Fibroblast of gingiva (primary cell): ENCODE data around the gene LYZL6.
A peak's percentile ranks its signal among the peaks of the same experiment; 100 is the strongest.

ENCODE experiments used
- DNase-seq: peaks from one replicate; pipeline ENCODE4 v3.0.0-alpha.2; 2011; ENCODE audit warnings: low read depth

The LYZL6 gene

GRCh38 chr17:35943537-35943936 lies at the start of gene LYZL6:
LYZL6 (minus strand) TSS chr17:35943713; CDS start chr17:35939356, 4,357 bp downstream.
- no peak for DNase-seq

- no peak for DNase-seq
Measured at GRCh38 chr17:35991075-35991474, 47.6 kb upstream of the LYZL6 start.

- DNase-seq: no peak
Measured at GRCh38 chr17:35988164-35988563, 44.7 kb upstream of the LYZL6 start.

- DNase-seq: no peak
Measured at GRCh38 chr17:35986643-35987042, 43.1 kb upstream of the LYZL6 start, which contains the start of gene CCL14. CCL14 (minus strand) TSS chr17:35986729; CDS start chr17:35986649, 80 bp downstream.

GRCh38 chr17:35984140-35984539 lies 40.6 kb upstream of the LYZL6 start:
- no peak for DNase-seq

GRCh38 chr17:35982409-35983191 lies 39.1 kb upstream of the LYZL6 start:
- DNase-seq: no peak

- DNase-seq: no peak
Measured at GRCh38 chr17:35981908-35982330, 38.4 kb upstream of the LYZL6 start.

GRCh38 chr17:35981246-35981645 lies 37.7 kb upstream of the LYZL6 start, which contains the start of gene CCL16:
CCL16 (minus strand) TSS chr17:35981497; CDS start chr17:35981420, 77 bp downstream.
- DNase-seq: no peak

- no peak for DNase-seq
Measured at GRCh38 chr17:35978346-35978745, 34.8 kb upstream of the LYZL6 start.

- DNase-seq: no peak
Measured at GRCh38 chr17:35977509-35977908, 34.0 kb upstream of the LYZL6 start.

- DNase-seq: peak; percentile 15
Measured at GRCh38 chr17:35973333-35974260, 30.1 kb upstream of the LYZL6 start.

- no peak for DNase-seq
Measured at GRCh38 chr17:35972945-35973332, 29.4 kb upstream of the LYZL6 start.

GRCh38 chr17:35972535-35972934 lies 29.0 kb upstream of the LYZL6 start:
- DNase-seq: no peak

- DNase-seq: no peak
Measured at GRCh38 chr17:35972066-35972465, 28.6 kb upstream of the LYZL6 start.

GRCh38 chr17:35969558-35970380 lies 26.3 kb upstream of the LYZL6 start:
- DNase-seq: peak; percentile 60

- DNase-seq: no peak
Measured at GRCh38 chr17:35968520-35969054, 25.1 kb upstream of the LYZL6 start.

GRCh38 chr17:35965272-35965671 lies 21.8 kb upstream of the LYZL6 start:
- no peak for DNase-seq

- DNase-seq: no peak
Measured at GRCh38 chr17:35963663-35964062, 20.1 kb upstream of the LYZL6 start.

GRCh38 chr17:35953720-35954119 lies 10.2 kb upstream of the LYZL6 start:
- DNase-seq: no peak

GRCh38 chr17:35949401-35949800 lies 5.9 kb upstream of the LYZL6 start:
- no peak for DNase-seq

GRCh38 chr17:35948092-35948491 lies 4.6 kb upstream of the LYZL6 start:
- DNase-seq: no peak

- no peak for DNase-seq
Measured at GRCh38 chr17:35947156-35947585, 3.7 kb upstream of the LYZL6 start.
